Fibroblast of lung (primary cell): Measurements from ENCODE around the gene PNMA1.

ENCODE experiments used
- EZH2 ChIP-seq: IDR thresholded peaks from 2 replicates; pipeline ENCODE4 v1.5.1; 2012; ENCODE audit warnings: low read length, control low read depth, mild to moderate bottlenecking; ENCODE audit errors: missing control alignments
- TF ChIP-seq, protein P1 (sequence below), 2 donors: IDR thresholded peaks in 1 of 2; conservative IDR thresholded peaks in 1 of 2; 1 replicate in 1 of 2; 2 replicates in 1 of 2; pipeline ENCODE4 v1.5.1; 2011 to 2012; ENCODE audit warnings: low read length in 2 of 2, control low read depth in 1 of 2, inconsistent platforms in 1 of 2, low read depth in 1 of 2, mild to moderate bottlenecking in 1 of 2

DNA sequence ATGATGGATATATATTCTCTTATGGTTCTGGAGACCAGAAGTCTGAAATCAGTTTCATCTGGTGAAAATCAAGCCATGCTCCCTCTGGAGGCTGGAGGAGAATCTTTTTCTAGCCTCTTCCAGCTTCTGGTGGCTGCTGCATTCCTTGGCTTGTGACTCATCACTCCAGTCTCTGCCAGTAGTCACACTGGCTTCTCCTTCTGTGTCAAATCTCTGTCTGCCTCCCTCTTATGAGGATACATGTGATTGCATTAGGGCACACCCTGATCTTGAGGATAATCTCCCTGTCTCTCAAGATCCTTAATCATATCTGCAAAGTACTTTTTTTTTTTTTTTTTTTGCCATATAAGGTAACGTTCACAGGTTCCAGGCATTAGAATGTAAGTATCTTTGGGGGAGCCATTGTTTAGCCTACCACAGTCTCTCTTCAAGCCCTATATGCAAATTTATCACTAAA is 51.7 kb downstream of the PNMA1 start:
- TF ChIP-seq, protein P1, sequence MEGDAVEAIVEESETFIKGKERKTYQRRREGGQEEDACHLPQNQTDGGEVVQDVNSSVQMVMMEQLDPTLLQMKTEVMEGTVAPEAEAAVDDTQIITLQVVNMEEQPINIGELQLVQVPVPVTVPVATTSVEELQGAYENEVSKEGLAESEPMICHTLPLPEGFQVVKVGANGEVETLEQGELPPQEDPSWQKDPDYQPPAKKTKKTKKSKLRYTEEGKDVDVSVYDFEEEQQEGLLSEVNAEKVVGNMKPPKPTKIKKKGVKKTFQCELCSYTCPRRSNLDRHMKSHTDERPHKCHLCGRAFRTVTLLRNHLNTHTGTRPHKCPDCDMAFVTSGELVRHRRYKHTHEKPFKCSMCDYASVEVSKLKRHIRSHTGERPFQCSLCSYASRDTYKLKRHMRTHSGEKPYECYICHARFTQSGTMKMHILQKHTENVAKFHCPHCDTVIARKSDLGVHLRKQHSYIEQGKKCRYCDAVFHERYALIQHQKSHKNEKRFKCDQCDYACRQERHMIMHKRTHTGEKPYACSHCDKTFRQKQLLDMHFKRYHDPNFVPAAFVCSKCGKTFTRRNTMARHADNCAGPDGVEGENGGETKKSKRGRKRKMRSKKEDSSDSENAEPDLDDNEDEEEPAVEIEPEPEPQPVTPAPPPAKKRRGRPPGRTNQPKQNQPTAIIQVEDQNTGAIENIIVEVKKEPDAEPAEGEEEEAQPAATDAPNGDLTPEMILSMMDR (conservative IDR thresholded peaks at IDR 0.05 in 1 of 2, IDR thresholded peaks at IDR 0.05 in 1 of 2; ENCODE audit: low read depth in 1 of 2, low read length in 2 of 2) = peak; percentile 64 to 80
- no peak for TF ChIP-seq EZH2
